ENCODE measurements around the gene AARS2.

Gene AARS2

DNA sequence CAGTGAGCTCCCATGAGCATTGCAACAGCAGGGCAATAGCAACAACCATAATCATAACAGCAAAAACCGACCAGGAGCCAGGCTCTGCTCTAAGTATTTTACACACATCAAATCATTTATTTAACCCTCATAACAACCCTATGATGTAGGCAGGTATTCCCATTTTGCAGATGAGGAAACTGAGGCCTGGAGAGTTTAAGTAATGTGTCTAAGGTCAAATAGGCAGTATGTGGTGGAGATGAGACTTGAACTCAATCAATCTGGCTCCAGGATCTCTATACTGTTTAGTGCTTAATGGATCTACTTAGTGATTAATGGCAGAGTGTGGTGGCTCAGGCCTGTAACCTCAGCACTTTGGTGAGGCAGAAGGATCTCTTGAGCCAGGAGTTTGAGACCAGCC is 39.5 kb downstream of the AARS2 start:
- no peak for DNase-seq

DNA sequence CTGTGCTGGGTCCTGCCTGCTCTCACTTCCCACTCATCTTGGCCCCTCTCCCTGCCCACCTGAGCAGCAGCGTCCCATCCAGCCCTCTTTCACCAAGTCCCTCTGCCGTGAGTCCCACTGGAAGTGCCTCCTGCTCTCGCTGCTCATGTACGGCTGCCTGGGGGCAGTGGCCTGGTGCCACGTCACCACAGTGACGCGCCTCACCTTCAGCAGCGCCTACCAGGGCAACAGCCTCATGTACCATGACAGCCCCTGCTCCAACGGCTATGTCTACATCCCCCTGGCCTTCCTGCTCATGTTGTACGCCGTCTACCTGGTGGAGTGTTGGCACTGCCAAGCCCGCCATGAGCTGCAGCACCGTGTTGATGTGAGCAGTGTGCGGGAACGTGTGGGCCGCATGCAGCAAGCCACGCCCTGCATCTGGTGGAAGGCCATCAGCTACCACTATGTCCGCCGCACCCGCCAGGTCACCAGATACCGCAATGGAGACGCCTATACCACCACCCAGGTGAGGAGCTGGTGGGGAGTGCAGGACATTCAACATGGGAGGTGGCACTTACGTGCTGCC is 40.1 kb downstream of the AARS2 start:
- no peak for DNase-seq

- no peak for DNase-seq
Observed at GRCh38 chr6:44272529-44272928, 40.6 kb downstream of the AARS2 start.

DNA sequence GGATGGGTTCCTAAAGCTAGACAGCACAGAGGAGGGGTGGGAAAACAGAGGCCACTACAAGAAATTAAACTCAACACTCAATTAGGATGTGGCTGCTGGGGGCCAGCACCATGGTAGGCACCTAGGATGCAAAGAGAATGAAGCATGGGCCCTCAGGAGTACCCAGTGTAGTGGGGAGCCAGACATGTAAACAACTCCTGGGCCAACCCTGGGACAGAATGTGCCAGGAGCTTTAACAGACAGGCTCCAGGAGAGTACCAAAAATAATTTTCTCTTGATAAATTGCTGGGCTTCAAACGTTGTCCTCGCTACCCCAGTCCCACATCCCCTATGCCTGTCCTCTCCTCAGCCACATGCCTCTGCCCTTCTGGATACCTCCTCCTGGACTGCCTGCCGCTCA is 41.2 kb downstream of the AARS2 start:
- DNase-seq, result no peak

DNA sequence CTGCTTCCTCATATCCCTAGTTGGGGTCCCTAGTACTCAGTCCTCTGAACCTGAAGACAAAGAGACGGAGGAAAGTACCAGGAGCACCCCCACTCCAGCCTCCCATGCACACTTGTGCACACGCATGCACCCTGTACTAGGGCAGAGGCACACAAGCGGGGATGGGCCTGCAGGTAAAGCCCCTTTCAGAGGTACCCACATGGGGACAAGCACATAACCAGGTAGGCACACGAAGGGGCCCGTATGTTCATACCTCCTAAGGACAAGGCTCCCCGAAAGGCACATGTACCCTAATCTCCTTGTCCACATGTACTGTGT is 41.8 kb downstream of the AARS2 start:
- DNase-seq, result no peak

DNA sequence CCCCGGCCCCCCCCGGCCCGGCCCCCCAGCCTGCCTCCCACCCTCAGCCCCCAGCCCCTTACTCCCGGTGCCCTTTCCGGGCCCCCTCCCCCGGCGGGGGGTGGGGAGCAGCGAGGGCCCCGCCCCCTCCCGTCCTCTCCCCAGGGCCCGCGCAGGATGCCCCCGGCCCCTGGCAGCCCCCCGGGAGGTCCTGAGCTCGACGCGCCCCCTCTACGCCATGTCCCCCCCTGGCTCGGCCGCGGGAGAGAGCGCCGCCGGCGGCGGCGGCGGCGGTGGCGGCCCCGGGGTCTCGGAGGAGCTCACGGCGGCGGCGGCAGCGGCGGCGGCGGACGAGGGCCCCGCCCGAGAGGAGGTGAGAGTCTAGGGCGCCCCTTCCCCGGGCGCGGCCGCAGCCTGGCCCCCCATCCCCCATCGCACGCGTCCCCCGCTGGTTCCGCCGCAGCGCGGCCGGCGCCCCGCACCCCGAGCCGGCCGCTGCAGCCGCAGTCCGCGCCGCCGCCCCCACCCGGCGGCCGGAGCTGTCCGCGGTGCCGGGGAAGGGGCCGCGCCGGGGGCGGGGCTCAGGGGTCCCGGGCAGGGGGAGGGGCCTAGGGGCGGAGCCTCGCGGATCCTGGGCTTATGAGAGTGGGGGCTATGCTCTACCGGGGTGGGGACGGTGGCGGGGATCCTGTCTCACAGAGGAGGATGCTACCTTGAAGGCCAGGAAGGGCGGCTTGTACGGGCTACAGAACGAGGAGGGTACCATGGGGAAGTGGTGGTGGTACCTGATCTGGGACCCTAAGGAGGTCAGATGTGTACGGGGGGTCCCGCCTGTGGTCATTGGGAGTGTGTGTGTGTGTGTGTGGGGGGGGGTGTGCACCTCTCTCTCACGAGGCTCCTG is 42.4 kb downstream of the AARS2 start:
- DNase-seq, result no peak

DNA sequence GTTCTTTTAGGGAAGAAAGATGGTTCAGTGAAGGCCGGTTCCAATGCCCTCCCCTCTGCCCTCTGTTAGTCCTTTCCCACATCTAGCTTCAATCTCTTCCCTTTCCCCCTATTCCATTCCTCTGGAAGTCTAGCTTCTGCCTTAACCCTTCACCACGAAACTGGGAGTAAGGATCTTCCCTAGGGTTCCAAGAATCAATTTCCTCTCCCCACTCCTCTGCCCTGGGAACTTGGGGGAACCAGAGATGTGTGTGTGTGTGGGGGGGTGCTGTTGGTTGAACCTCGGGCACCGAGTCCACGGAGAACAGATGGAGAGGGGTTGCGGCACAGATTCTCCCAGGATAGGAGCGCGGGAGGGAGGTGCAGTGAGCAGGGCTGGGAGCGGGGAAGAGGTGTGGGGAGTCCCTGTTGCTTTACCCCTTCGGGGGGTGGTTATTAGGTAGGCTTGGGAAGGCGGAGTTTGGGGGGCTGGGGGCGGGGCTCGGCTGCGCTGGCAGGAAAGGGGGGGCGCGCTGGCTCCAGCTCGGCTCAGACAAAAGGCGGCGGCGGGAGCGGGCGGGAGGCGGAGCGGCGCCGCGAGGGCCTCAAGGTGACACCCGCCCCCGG is 43.1 kb downstream of the AARS2 start, which contains the start of gene TMEM151B:
TMEM151B (plus strand) TSS at position 530 of the 605 bp plus-strand sequence. CDS start 293 bp downstream, outside the sequence.
- no peak for DNase-seq

GRCh38 chr6:44269178-44269920 is 43.8 kb downstream of the AARS2 start:
- no peak for DNase-seq

DNA sequence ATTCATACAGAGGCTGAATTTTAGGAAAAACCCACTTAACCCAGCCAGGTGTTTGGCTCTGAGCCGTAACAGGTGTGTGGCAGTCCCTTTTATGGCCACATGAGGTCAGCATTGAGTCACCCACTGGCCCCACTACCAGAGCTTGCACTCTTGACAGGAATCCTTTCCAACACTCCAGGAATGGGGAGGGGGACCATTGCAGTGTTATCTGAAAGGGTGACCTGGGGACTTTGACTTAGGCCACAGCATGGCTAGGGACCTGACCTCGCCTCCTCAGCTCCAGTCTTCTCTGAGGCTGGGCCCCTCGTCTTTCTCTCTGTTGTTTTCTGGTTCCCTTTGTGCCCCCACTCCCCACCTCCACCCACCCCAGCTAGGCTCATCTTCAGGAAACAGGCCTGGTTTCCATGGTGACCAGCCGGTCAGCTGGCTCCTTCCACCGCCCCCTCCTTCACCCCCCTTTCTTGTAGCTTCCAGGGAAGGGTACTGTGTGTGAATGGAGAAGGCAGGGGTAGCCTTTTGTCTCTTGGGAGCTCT is 45.0 kb downstream of the AARS2 start:
- peak; percentile 23 for DNase-seq

DNA sequence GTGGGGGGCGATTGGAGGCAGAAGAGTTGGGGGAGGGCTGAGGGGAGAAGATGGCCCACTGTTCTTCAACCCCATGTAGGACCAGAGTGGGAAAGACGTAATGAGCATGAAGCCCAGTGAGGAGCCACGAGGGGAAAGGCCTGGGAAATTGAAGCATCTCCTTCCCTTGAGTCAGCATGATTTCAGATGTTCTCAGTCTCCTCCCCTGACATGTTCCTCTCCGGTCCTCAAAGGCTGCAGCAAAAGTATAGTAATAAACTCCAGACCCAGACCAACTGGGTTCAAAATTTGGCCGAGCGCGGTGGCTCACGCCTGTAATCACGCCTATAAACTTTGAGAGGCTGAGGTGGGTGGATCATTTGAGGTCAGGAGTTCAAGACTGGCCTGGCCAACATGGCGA is 45.9 kb downstream of the AARS2 start:
- DNase-seq, result no peak

DNA sequence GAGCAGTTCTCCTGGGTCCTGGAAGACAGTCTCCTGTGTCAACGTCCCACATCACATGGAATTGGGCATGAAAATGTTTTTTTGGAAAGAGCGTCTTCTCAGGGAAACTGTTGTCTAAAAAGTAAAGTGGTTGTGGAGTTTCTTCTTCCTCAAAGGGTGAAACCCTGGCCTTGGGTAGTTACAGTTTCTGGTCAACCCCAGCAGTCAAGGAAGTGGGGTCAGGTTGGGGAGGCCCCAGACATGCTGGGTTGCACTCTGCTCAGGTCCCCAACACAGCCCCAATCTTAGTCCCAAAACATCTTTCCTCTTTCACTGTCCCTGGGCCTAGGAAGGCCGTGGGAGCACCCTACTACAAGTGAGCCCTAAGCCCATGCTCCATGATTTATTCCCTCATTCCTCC is 46.8 kb downstream of the AARS2 start:
- DNase-seq, result no peak

DNA sequence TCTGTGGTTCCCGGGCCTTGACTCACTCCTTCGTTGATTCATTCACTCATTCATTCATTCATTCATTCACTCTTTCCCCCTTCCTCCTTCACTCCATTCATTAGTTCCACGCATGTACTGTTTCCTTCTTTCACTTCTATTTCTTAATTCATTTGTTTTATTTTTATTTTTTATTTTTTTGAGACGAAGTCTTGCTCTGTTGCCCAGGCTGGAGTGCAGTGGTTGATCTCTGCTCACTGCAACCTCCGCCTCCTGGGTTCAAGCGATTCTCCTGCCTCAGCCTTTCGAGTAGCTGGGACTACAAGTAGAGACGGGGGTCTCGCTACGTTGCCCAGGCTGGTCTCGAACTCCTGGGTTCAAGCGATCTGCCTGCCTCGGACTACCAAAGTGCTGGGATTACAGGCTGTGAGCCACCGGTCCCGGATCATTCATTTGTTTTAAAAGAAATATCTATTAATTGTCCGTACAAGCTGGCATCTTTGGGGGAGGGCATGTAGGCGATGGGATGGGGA is 47.4 kb downstream of the AARS2 start:
- no peak for DNase-seq

DNA sequence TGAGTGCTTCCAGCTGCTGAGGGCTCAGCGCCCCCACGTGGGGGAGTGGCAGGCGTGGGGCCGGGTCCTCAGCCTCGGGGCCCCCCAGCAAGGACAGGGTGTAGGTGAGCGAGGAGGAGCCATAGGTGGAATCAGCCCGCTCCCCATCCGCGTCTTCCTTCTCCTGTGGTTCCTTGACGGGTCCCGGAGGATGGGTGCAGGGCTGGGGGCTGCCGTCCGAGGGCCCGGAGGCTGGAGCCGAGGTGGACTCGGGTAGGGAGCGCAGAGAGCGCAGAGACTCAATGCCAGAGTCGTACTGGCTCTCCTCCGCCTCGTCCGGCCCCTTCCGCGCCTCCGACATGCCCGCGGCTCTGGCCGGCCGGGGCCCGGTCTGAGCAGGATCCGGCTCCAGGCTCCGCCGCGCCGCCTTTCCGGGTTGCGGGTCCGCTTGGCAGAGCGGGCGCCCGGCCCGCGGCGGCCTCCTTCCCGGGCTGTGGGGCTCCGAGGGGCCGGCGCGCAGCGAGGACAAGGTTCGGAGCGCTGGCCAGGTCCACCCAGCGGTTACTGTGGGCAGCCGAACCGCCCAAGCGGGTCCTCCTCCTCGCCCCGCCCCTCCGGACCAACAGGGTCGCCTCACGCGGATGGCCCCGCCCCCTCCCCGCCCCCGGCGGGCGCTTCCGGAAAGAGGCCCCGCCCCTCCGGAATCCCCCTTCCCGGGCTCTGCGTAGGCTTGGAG is 48.0 kb downstream of the AARS2 start, which contains the start of gene NFKBIE:
NFKBIE (minus strand) TSS at position 545 of the 715 bp plus-strand sequence; CDS start at position 340, 205 bp downstream.
- DNase-seq, result peak; percentile 68

DNA sequence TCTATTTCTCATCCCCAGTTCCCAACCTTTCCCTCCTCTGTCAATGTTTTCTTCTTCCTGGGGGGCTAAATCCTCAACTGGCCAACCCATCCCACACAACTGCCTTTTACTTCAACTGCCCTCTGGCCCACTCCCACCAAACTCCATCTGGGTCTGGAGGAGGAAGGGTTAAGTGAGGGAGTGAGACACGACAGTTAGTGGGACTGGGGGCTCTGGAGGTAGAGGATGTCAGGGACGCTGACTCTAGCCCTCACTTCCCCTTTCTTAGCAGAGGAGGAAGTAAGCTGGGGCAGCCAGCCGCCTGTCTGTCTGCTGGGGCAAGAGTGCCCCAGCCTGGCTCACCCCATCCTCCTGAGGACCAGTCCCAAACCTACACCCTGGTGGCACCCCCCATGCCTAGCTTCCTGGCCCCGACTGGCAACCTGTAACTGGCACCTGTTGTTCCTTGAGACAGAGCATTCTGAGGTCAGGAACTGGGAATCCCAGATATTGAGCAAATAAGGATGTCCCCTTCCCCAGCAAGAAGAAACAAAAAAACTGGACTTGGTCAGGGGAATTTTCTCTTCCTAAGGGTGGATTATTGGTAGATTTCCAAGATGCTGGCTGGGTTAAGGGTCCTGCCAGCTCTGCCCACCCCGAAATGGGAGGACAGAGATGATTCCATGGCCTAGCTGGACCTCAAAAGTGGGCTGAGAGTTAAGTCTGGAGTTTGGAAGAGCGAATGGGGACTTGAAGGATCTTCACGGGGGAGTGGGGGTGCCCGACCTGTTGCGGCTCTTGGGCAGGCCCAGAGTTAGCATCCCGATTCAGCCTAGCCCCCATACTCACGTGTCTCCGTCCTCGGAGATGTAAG is 48.8 kb downstream of the AARS2 start:
- peak; percentile 76 for DNase-seq

- DNase-seq, result no peak
Observed at GRCh38 chr6:44263354-44264100, 49.6 kb downstream of the AARS2 start.

DNA sequence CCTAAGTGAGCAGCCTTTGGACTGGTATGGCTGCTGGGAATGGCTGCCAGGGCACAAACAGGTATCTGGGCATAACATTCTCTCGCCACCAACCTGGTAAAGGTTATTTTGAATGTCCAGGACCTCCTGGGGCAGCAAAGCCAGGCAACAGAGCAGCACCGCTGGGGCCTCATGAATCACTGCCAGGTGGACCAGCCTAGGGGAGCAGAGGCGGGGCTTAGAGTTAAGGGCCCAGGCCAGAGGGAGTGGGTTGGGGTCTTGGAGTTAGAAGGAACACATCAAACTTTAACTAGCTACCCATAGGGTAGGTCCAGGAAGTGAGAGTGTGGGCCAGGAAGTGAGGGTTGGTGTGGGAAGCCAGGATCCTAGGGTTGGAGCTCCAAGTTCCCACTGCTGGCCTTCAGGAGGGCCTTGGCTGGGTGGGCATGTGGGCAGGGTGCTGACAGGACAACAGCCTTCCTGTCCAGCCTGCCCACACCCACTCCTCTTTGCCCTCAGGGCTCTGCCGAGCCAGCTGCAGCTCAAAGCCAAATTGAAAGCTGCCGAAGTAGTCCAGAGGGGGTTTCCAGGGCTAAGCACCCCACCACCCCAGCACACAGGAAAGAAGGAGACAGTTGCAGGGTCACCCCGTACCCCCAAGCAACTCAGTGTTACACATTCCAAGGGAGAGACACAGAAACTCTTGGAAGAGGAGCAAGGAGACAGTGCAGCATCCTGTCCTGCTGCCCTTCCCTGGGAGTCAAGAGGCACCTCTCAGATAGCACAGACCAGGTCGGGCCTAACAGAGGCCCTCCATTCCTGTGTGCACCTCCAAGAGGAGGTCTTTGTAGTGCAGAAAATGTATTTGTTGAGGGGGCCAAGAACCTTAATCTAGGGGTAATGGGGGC is 50.4 kb downstream of the AARS2 start:
- no peak for DNase-seq

DNA sequence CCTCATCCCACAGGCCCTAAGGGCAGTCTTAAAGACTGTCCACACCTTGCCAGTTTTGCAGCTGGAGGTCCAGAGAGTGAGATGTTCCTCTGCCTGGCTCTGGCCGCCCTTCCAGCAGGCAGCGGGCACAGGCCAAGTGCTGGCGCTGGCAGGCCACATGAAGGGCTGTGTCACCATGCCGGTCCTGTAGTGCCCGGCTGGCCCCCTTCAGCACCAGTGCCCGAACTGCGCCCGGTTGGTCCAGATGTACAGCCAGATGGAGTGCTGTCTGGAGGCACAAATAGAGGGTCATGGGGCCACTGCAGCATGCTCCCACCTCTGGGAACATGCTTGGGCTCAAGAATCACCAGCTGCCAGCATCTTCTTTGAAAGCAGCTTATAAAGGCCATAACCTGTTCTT is 51.6 kb downstream of the AARS2 start:
- DNase-seq, result no peak

- no peak for DNase-seq
Observed at GRCh38 chr6:44260451-44261297, 52.5 kb downstream of the AARS2 start.

All from GDM1 (cell line).